Right lobe of liver (tissue), 6 donors: ENCODE results near the gene FBXO36. TPM values are rescaled to one million over a fixed set of nuclear protein-coding genes. Genes with fewer than 3 reads are reported as not detected.

Experiments
- ATAC-seq, 4 donors: fragments of 200-7000 bp; cut with Tn5 transposase; one replicate each; pipeline ENCODE4 v1.9.1; 2020; ENCODE audit warnings: mild to moderate bottlenecking in 4 of 4, moderate library complexity in 4 of 4
- DNase-seq, 3 donors: peaks; one replicate each; pipeline ENCODE4 v3.0.0-alpha.2; 2020
- H3K27ac ChIP-seq, 3 donors: fragments of 200-600 bp; one replicate each; pipeline ENCODE4 v1.8.0; 2022
- H3K27me3 ChIP-seq, 2 donors: fragments of 200-600 bp; one replicate each; pipeline ENCODE4 v1.8.0; 2022
- H3K36me3 ChIP-seq, 4 donors: fragments of 200-600 bp; sonication (generic) in 1 of 4; one replicate each; pipeline versions ENCODE4 v1.5.1 to v1.8.0; 2017 to 2022; ENCODE audit warnings: control low read depth in 1 of 4
- H3K4me1 ChIP-seq, 4 donors: fragments of 200-600 bp; sonication (generic) in 1 of 4; one replicate each; pipeline versions ENCODE4 v1.5.1 to v1.8.0; 2017 to 2022; ENCODE audit warnings: control low read depth in 1 of 4
- H3K4me3 ChIP-seq, 3 donors: fragments of 200-600 bp; one replicate each; pipeline ENCODE4 v1.8.0; 2022
- H3K9me3 ChIP-seq, 4 donors: fragments of 200-600 bp; sonication (generic) in 1 of 4; one replicate each; pipeline versions ENCODE4 v1.5.1 to v1.8.0; 2017 to 2022; ENCODE audit warnings: control low read depth in 1 of 4
- CTCF ChIP-seq, 4 donors: fragments of 200-600 bp in 3 of 4; fragments of 450-650 bp in 1 of 4; IDR thresholded peaks; one replicate each; pipeline versions ENCODE4 v1.5.1 to v1.8.0; 2016 to 2022; ENCODE audit warnings: antibody characterized with exemption in 4 of 4, mild to moderate bottlenecking in 2 of 4
- POLR2A ChIP-seq: fragments of 450-650 bp; IDR thresholded peaks from one replicate; pipeline ENCODE4 v1.6.1; 2017; ENCODE audit warnings: antibody characterized with exemption, mild to moderate bottlenecking
- WGBS: methylation state at CpG from one replicate; pipeline ENCODE4 v1.1.6; 2018; ENCODE audit warnings: low coverage, low lambda C conversion rate; ENCODE audit not compliant: insufficient coverage; ENCODE audit errors: missing lambda C conversion rate; 5-methylcytosine and 5-hydroxymethylcytosine counted together
- intact Hi-C, 2 donors: fragments of 100-400 bp; cut with DNase I; formaldehyde crosslinking; loops; one replicate each; pipeline versions ENCODE4 v1.11.2 to v1.14.1; 2022
- total RNA-seq, 6 experiments: library from RNA; depleted of rRNA in 2 of 6; stranded (reverse); fragments of >200 nt in 2 of 6; fragmentation: NEBNext Ultra II Directional in 3 of 6; extraction: Animal tissue kit (Norgen Biotek cat#: 25700) in 3 of 6; gene quantifications; one replicate each; pipeline versions ENCODE4 v1.1.0 to v1.2.4, GENCODE V29; 2016 to 2023
- donor health status: DM: no; HTN: yes; CAD: no.
- donor health status: DM: no; HTN: no; CAD: no.
- donor health status: DM: no; HTN: no; CAD: no.
- donor health status: DM: no; HTN: yes; CAD: no.
- donor health status: DM: no; HTN: yes; CAD: no.

The FBXO36 gene
- total RNA-seq, 6 experiments from 2014 or later: 0.49 to 1.2 (median 0.72) TPM

- H3K27me3 ChIP-seq: no peaks in the 10 kb centered on the region
- DNase-seq (no peak), ATAC-seq (no peak)
- H3K9me3 ChIP-seq: no peaks in the 10 kb centered on the region
- no peaks in the 10 kb centered on the region for H3K4me1 ChIP-seq
- intact Hi-C loops: no loop called here
- no peak for TF ChIP-seq CTCF (IDR thresholded peaks at IDR 0.05)
- no peak for TF ChIP-seq POLR2A
- H3K27ac ChIP-seq: no peak overlapping the region
- WGBS: 66% methylated on average over 2 of the region's 8 CpGs
- no peaks in the 10 kb centered on the region for H3K36me3 ChIP-seq
- H3K4me3 ChIP-seq: no peak overlapping the region
Observed at GRCh38 chr2:229942671-229943070, 20.4 kb downstream of the FBXO36 start.

GRCh38 chr2:229943171-229943570, 20.9 kb downstream of the FBXO36 start:
- WGBS: 76% methylated on average over 2 of the region's 2 CpGs

GRCh38 chr2:229943770-229944449, 21.6 kb downstream of the FBXO36 start:
- DNase-seq (no peak), ATAC-seq (no peak)
- no peak overlapping the region for H3K4me3 ChIP-seq
- intact Hi-C loops: no loop called here
- H3K4me1 ChIP-seq: no peaks in the 10 kb centered on the region
- H3K27me3 ChIP-seq: no peaks in the 10 kb centered on the region
- no peak overlapping the region for H3K27ac ChIP-seq
- 71% methylated on average over 5 of the region's 5 CpGs for WGBS
- H3K9me3 ChIP-seq: no peaks in the 10 kb centered on the region
- no peaks in the 10 kb centered on the region for H3K36me3 ChIP-seq
- TF ChIP-seq CTCF (IDR thresholded peaks at IDR 0.05): no peak

More at GRCh38 chr2:229943171-229943570, 20.9 kb downstream of the FBXO36 start:
- Histone ChIP-seq H3K27ac (no peak overlapping the region), H3K4me3 (no peak overlapping the region), H3K27me3 (no peaks in the 10 kb centered on the region), H3K9me3 (no peaks in the 10 kb centered on the region), H3K36me3 (no peaks in the 10 kb centered on the region), H3K4me1 (no peaks in the 10 kb centered on the region)
- TF ChIP-seq POLR2A (no peak), CTCF (IDR thresholded peaks at IDR 0.05) (no peak)
- ATAC-seq (no peak), DNase-seq (no peak)
- intact Hi-C loops: no loop called here

- no peaks in the 10 kb centered on the region for H3K4me1 ChIP-seq
- H3K4me3 ChIP-seq: no peak overlapping the region
- TF ChIP-seq POLR2A: no peak
- no peak for TF ChIP-seq CTCF (IDR thresholded peaks at IDR 0.05)
- H3K36me3 ChIP-seq: no peaks in the 10 kb centered on the region
- 91% methylated on average over 5 of the region's 8 CpGs for WGBS
- no peak overlapping the region for H3K27ac ChIP-seq
- intact Hi-C loops: no loop called here
- ATAC-seq (no peak), DNase-seq (no peak)
- H3K27me3 ChIP-seq: no peaks in the 10 kb centered on the region
- no peaks in the 10 kb centered on the region for H3K9me3 ChIP-seq
Observed at GRCh38 chr2:229945975-229946374, 23.7 kb downstream of the FBXO36 start.
